Natural killer cell (primary cell): ENCODE measurements around the gene THG1L. TPM values are rescaled to one million over a fixed set of nuclear protein-coding genes. Genes with fewer than 3 reads are reported as not detected.

Experiments used
- ATAC-seq, 3 donors: fragments of 150-1000 bp in 2 of 3; fragments of 200-7000 bp in 1 of 3; cut with Tn5 transposase; 1 replicate in 1 of 3; 2 replicates in 2 of 3; pipeline ENCODE4 v1.10.0; 2021; ENCODE audit warnings: mild to moderate bottlenecking in 2 of 3, moderate library complexity in 2 of 3
- DNase-seq, 2 donors: peaks; one replicate each; pipeline versions ENCODE4 v3.0.0 to v3.0.0-alpha.2; 2013 to 2021; ENCODE audit warnings: mixed read lengths in 1 of 2
- H3K27ac ChIP-seq: one replicate; pipeline ENCODE4 v1.5.1; 2013; ENCODE audit warnings: mild to moderate bottlenecking, low read length
- H3K27me3 ChIP-seq: one replicate; pipeline ENCODE4 v1.6.1; 2013; ENCODE audit warnings: low read length; ENCODE audit not compliant: control insufficient read depth, insufficient read depth
- H3K36me3 ChIP-seq: one replicate; pipeline ENCODE4 v1.6.1; 2013; ENCODE audit warnings: low read length; ENCODE audit not compliant: control insufficient read depth, insufficient read depth
- H3K4me1 ChIP-seq: one replicate; pipeline ENCODE4 v1.6.1; 2013; ENCODE audit warnings: low read length; ENCODE audit not compliant: control insufficient read depth, insufficient read depth
- H3K4me3 ChIP-seq: one replicate; pipeline ENCODE4 v1.5.1; 2013; ENCODE audit warnings: low read length
- H3K9me3 ChIP-seq: one replicate; pipeline ENCODE4 v1.6.1; 2013; ENCODE audit warnings: low read length; ENCODE audit not compliant: control insufficient read depth, insufficient read depth
- H3K27ac Mint-ChIP-seq, 2 donors: one replicate each; pipeline ENCODE4 v1.8.0; 2022; ENCODE audit warnings: mild to moderate bottlenecking in 2 of 2, mixed read lengths in 2 of 2, moderate library complexity in 1 of 2
- H3K27me3 Mint-ChIP-seq, 2 donors: one replicate each; pipeline ENCODE4 v1.8.0; 2022; ENCODE audit warnings: low read depth in 2 of 2, mixed read lengths in 2 of 2
- H3K36me3 Mint-ChIP-seq: one replicate; pipeline ENCODE4 v1.8.0; 2022; ENCODE audit warnings: mixed read lengths
- H3K4me1 Mint-ChIP-seq, 2 donors: one replicate each; pipeline ENCODE4 v1.8.0; 2022; ENCODE audit warnings: mixed read lengths in 2 of 2
- H3K4me3 Mint-ChIP-seq: one replicate; pipeline ENCODE4 v1.8.0; 2022; ENCODE audit warnings: mild to moderate bottlenecking, moderate library complexity, mixed read lengths
- H3K9me3 Mint-ChIP-seq, 2 donors: one replicate each; pipeline ENCODE4 v1.8.0; 2022; ENCODE audit warnings: mixed read lengths in 2 of 2
- CTCF ChIP-seq: fragments of 200-600 bp; IDR thresholded peaks from one replicate; pipeline ENCODE4 v1.8.0; 2022; ENCODE audit warnings: antibody characterized with exemption
- WGBS: methylation state at CpG from one replicate; pipeline ENCODE4 v1.1.7; 2013; ENCODE audit warnings: missing lambda C conversion rate; ENCODE audit not compliant: insufficient coverage; 5-methylcytosine and 5-hydroxymethylcytosine counted together
- intact Hi-C: fragments of 100-400 bp; cut with micrococcal nuclease; formaldehyde crosslinking; loops from one replicate; pipeline ENCODE4 v1.14.2; 2022
- total RNA-seq, 4 donors: library from RNA; stranded (reverse); fragments of 120-200 nt in 1 of 4; gene quantifications; one replicate each; pipeline versions ENCODE4 v1.2.3 to v1.2.4, GENCODE V29; 2013 to 2022

The THG1L gene
- total RNA-seq, 3 donors from 2014 or later (not counting 1 experiment from before 2014, with no cell fraction given) = 3.1 to 4.7 (median 3.5) TPM

DNA sequence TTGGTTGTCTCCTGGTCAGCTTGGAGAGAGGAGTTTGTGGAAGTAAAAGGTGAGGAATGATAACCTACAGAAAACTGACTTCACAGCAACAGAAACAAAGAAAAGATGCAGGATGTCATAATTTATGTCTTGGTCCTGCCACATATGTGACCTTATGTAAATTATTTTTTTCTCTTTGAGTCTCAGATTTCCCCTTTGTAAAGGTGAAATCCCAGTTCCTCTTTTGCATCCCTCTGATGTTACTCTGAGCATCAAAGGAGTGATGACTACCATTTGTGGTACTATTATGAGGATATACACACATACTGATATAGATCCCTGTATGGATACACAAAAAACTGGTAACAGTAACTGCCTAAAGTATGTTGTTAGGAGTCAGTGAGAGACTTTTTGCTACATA is 1.4 kb upstream of the THG1L start:
- DNase-seq (peak in 1 of 2 donors; percentile 17), ATAC-seq (no peak)
- intact Hi-C loops = no loop called here
- Mint-ChIP-seq H3K4me1 (peaks cover 13 to 14% of the 10 kb centered on the region in 2 donors), H3K9me3 (no peaks in the 10 kb centered on the region), H3K27ac (peak overlapping the region in 1 of 2 donors; percentile 95), H3K4me3 (no peak overlapping the region), H3K36me3 (no peaks in the 10 kb centered on the region), H3K27me3 (no peaks in the 10 kb centered on the region)
- no peak overlapping the region for H3K4me3 ChIP-seq
- H3K36me3 ChIP-seq = no peaks in the 10 kb centered on the region
- no peaks in the 10 kb centered on the region for H3K9me3 ChIP-seq
- H3K4me1 ChIP-seq = peaks cover 8% of the 10 kb centered on the region
- no peak for TF ChIP-seq CTCF
- H3K27me3 ChIP-seq = no peaks in the 10 kb centered on the region
- peak overlapping the region; percentile 56 for H3K27ac ChIP-seq

- H3K27me3 Mint-ChIP-seq = no peaks in the 10 kb centered on the region
- Histone ChIP-seq H3K36me3 (peaks cover 6% of the 10 kb centered on the region), H3K4me3 (peak overlapping the region; percentile 85), H3K4me1 (peaks cover 8% of the 10 kb centered on the region), H3K9me3 (no peaks in the 10 kb centered on the region), H3K27me3 (no peaks in the 10 kb centered on the region), H3K27ac (peak overlapping the region; percentile 82)
- H3K4me1 Mint-ChIP-seq = peaks cover 13 to 14% of the 10 kb centered on the region in 2 donors
- DNase-seq (no peak), ATAC-seq (no peak)
- intact Hi-C loops = loop anchor here (1.0 kb wide), 1 partner anchor 12 kb away; the partner anchor contains the start of gene LSM11
- peak overlapping the region; percentile 92 to 95 for H3K27ac Mint-ChIP-seq
- TF ChIP-seq CTCF = no peak
- no peaks in the 10 kb centered on the region for H3K36me3 Mint-ChIP-seq
- WGBS = 0% methylated on average over 4 of the region's 5 CpGs
- no peaks in the 10 kb centered on the region for H3K9me3 Mint-ChIP-seq
- H3K4me3 Mint-ChIP-seq = peak overlapping the region; percentile 96
These were observed 334 bp upstream of the THG1L start for GRCh38 chr5:157730900-157731271.

GRCh38 chr5:157732130-157732514 is 902 bp downstream of the THG1L start:
- TF ChIP-seq CTCF = no peak
- H3K4me1 ChIP-seq = peaks cover 8% of the 10 kb centered on the region
- peak overlapping the region; percentile 82 for H3K27ac ChIP-seq
- no peaks in the 10 kb centered on the region for H3K27me3 Mint-ChIP-seq
- peak overlapping the region; percentile 92 to 95 for H3K27ac Mint-ChIP-seq
- H3K36me3 Mint-ChIP-seq = no peaks in the 10 kb centered on the region
- peaks cover 13 to 14% of the 10 kb centered on the region in 2 donors for H3K4me1 Mint-ChIP-seq
- H3K9me3 Mint-ChIP-seq = no peaks in the 10 kb centered on the region
- DNase-seq (no peak), ATAC-seq (no peak)
- intact Hi-C loops = no loop called here
- H3K36me3 ChIP-seq = peaks cover 6% of the 10 kb centered on the region
- H3K27me3 ChIP-seq = no peaks in the 10 kb centered on the region
- H3K9me3 ChIP-seq = no peaks in the 10 kb centered on the region
- over 99% methylated on average over 5 of the region's 5 CpGs for WGBS
- no peak overlapping the region for H3K4me3 ChIP-seq
- peak overlapping the region; percentile 96 for H3K4me3 Mint-ChIP-seq

DNA sequence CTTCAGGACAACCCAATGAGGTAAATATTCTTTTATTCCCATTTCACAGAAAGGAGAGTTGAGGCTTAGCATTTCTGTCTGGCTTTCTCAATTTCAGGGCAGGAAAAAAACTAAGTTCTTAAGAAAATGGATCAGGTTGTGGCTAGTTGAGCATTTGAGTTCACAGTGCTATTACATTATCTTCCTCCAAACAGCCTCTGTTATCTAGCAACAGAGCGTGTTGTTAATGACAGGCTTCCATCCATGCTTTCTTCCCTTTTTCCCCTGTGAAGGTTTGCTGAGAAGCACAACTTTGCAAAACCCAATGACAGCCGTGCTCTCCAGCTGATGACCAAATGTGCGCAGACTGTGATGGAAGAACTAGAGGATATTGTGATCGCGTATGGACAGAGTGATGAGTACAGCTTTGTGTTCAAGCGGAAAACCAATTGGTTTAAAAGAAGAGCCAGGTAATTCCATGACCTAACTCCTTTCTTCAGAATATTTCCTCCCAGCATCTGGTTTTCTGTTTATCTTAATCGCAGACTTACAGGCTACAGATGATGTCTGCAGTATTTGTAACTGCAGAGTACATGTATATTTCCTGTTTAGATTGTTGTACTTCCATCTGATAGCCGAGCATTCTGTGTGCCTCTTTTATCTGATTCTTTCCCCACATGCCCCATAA is 1.5 kb downstream of the THG1L start:
- peaks cover 6% of the 10 kb centered on the region for H3K36me3 ChIP-seq
- peak overlapping the region; percentile 11 to 95 for H3K27ac Mint-ChIP-seq
- no peaks in the 10 kb centered on the region for H3K9me3 Mint-ChIP-seq
- H3K4me3 Mint-ChIP-seq = peak overlapping the region; percentile 56
- ATAC-seq = no peak
- TF ChIP-seq CTCF = no peak
- H3K27me3 Mint-ChIP-seq = no peaks in the 10 kb centered on the region
- no peaks in the 10 kb centered on the region for H3K27me3 ChIP-seq
- no peak overlapping the region for H3K4me3 ChIP-seq
- no peak for DNase-seq
- 97% methylated on average over 5 of the region's 8 CpGs for WGBS
- peaks cover 13 to 14% of the 10 kb centered on the region in 2 donors for H3K4me1 Mint-ChIP-seq
- no peaks in the 10 kb centered on the region for H3K9me3 ChIP-seq
- intact Hi-C loops = no loop called here
- H3K4me1 ChIP-seq = peaks cover 8% of the 10 kb centered on the region
- no peaks in the 10 kb centered on the region for H3K36me3 Mint-ChIP-seq
- no peak overlapping the region for H3K27ac ChIP-seq
